ENCODE measurements around the gene SFT2D2. TPM values are rescaled to one million over a fixed set of nuclear protein-coding genes. Genes with fewer than 3 reads are reported as not detected.
"Not testable (repeated sequence)": the region's sequence is repeated elsewhere in the genome, so short reads cannot be mapped to it uniquely, and the experiment has no call there.

SFT2D2 gene
- total and polyA plus RNA-seq, 12 donors, result 3.5 to 69.9 (median 34.9) TPM

DNA sequence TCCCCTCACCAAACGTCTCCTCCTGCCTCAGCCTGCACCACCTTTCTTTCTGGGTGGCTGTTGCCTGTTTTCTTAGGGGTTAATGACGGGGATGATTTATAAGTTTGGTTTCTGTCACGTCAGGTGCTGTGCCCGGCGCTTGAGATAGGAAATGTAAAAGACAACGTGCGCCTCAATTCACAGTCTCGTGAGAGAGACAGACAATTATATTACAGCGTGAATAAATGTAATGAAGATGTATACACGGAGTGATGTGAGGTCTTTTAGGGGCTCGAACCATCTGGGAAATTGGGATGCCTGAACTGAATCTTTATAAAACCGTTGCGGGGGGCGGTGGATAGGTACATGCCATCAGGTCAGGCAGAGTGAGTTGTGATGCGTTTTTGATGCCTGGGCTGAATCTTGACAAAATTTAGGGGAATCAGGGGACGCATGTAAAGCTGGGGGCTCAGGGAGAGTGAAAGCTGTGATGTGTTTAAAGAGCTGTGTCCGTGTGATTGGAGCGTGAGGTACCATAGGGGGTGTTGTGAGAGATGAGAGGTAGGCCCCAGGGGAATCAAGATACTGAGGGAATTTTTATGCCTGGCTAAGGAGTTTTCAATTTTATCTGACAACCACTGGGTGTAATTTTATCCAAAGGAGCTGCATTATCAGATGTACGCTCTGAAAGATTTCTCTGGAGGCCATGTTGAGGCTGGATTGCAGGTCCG lies 46.2 kb upstream of the SFT2D2 start:
- WGBS, 4 donors, result 3 to 5% (median 4%) methylated on average over 19 to 20 of the region's 20 CpGs
- H3K9me3 ChIP-seq (replicated peaks in 1 of 3), result no peaks in the 10 kb centered on the region
- H3K4me1 ChIP-seq (replicated peaks in 1 of 2), result peaks cover 0 to 12% of the 10 kb centered on the region in 2 donors
- intact Hi-C loops (cut with DNase I), result no loop called here
- H3K27ac ChIP-seq, result peak overlapping the region; percentile 63 to 95 (median 88)
- H3K4me3 ChIP-seq, result peak overlapping the region; percentile 31 to 91 (median 64)
- H3K36me3 ChIP-seq (replicated peaks in 1 of 2), result no peaks in the 10 kb centered on the region
- DNase-seq, result no peak
- H3K27me3 ChIP-seq, result no peaks in the 10 kb centered on the region
- TF ChIP-seq, protein P1, sequence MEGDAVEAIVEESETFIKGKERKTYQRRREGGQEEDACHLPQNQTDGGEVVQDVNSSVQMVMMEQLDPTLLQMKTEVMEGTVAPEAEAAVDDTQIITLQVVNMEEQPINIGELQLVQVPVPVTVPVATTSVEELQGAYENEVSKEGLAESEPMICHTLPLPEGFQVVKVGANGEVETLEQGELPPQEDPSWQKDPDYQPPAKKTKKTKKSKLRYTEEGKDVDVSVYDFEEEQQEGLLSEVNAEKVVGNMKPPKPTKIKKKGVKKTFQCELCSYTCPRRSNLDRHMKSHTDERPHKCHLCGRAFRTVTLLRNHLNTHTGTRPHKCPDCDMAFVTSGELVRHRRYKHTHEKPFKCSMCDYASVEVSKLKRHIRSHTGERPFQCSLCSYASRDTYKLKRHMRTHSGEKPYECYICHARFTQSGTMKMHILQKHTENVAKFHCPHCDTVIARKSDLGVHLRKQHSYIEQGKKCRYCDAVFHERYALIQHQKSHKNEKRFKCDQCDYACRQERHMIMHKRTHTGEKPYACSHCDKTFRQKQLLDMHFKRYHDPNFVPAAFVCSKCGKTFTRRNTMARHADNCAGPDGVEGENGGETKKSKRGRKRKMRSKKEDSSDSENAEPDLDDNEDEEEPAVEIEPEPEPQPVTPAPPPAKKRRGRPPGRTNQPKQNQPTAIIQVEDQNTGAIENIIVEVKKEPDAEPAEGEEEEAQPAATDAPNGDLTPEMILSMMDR (IDR thresholded peaks at IDR 0.05), result no peak
- no peak for TF ChIP-seq POLR2A (IDR thresholded peaks at IDR 0.05)

DNA sequence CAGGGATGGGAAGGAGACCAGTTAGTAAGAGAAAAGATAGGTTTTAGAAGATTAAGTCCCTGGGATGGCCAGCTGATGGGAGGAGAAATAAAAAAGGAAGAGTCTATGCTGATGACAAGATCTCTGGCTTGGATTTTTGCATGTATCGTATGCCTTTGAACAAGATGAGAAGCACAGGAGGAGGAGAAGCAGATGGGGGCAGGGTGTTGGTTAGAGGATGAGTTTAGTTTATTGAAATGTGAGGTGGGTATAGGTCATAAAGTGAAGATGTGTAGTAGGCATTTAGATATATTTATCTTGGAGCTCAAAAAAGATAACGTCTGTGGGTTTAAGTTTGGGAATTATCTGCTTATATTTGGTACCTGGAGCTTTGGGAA lies 45.7 kb upstream of the SFT2D2 start:
- no peak for DNase-seq
- Histone ChIP-seq H3K27ac (peak overlapping the region in 3 of 5 donors; percentile 88 to 95 (median 90)), H3K4me3 (peak overlapping the region in 2 of 4 donors; percentile 53 to 74), H3K36me3 (replicated peaks in 1 of 2) (no peaks in the 10 kb centered on the region), H3K27me3 (no peaks in the 10 kb centered on the region), H3K9me3 (replicated peaks in 1 of 3) (no peaks in the 10 kb centered on the region), H3K4me1 (replicated peaks in 1 of 2) (peaks cover 0 to 12% of the 10 kb centered on the region in 2 donors)
- WGBS, 4 donors, result 37 to 49% (median 43%) methylated on average over 2 of the region's 2 CpGs
- intact Hi-C loops (cut with DNase I), result no loop called here
- TF ChIP-seq, protein P1 (IDR thresholded peaks at IDR 0.05), result no peak
- no peak for TF ChIP-seq POLR2A (IDR thresholded peaks at IDR 0.05)

DNA sequence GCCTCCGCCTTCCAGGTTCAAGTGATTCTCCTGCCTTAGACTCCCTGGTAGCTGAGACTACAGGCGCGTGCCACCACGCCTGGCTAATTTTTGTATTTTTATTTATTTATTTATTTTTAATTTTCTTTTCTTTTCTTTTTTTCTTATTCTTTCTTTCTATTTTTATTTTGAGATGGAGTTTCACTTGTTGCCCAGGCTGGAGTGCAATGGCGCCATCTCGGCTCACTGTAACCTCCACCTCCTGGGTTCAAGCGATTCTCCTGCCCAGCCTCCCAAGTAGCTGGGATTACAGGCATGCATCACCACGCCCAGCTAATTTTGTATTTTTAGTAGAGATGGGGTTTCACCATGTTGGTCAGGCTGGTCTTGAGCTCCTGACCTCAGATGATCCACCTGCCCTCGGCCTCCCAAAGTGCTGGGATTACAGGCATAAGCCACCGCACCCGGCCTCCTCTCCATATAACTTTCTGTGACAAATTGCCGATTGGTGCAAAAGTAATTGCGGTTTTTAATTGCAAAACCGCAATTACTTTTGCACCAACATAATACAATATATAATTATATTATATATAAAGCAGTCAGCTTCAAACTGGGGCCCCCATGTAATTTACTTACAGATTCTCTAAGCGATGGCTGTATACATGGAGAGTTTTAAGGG lies 44.6 kb upstream of the SFT2D2 start:
- peaks cover 0 to 12% of the 10 kb centered on the region in 2 donors for H3K4me1 ChIP-seq (replicated peaks in 1 of 2)
- H3K4me3 ChIP-seq; H3K27me3 ChIP-seq; H3K9me3 ChIP-seq (replicated peaks in 1 of 3); H3K36me3 ChIP-seq (replicated peaks in 1 of 2); intact Hi-C loops (cut with DNase I); DNase-seq; H3K27ac ChIP-seq: not testable (repeated sequence)
- WGBS, 4 donors, result 94 to 98% (median 97%) methylated on average over 15 of the region's 15 CpGs

DNA sequence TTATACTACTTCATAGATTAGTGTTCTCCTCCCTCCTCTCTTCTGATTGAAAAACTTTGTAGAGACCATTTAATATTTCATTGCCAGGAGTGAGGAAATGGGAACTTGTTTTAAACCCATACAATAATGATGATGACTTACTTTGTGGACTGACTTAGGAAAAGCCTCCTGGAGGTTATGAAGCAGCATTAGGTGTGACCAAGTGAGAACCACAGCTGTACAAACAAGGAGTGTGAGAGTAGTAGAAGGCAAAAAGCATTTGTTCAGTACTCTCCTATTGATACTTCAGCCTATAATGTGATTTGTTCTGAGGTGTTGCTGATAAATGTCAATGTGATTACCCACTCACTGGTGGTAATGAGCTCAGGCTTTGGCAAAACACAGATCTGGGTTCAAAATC lies 38.6 kb upstream of the SFT2D2 start:
- H3K36me3 ChIP-seq (replicated peaks in 1 of 2), result peaks cover 0 to 33% of the 10 kb centered on the region in 2 donors
- intact Hi-C loops (cut with DNase I), result no loop called here

More for the DNA sequence above, 38.6 kb upstream of the SFT2D2 start:
- Histone ChIP-seq H3K9me3 (replicated peaks in 1 of 3) (no peaks in the 10 kb centered on the region), H3K27me3 (no peaks in the 10 kb centered on the region), H3K27ac (no peak overlapping the region), H3K4me1 (replicated peaks in 1 of 2) (no peaks in the 10 kb centered on the region), H3K4me3 (no peak overlapping the region)
- no peak for TF ChIP-seq POLR2A (IDR thresholded peaks at IDR 0.05)
- TF ChIP-seq, protein P1 (IDR thresholded peaks at IDR 0.05), result no peak
- no peak for DNase-seq
